SH-SY5Y (cell line): ENCODE measurements around the gene UVRAG.

ENCODE experiments used
- GATA2 ChIP-seq: IDR thresholded peaks from 2 replicates; pipeline ENCODE4 v1.6.1; 2011; ENCODE audit warnings: mild to moderate bottlenecking, low read depth, low read length
- GATA3 ChIP-seq: IDR thresholded peaks from 2 replicates; pipeline ENCODE4 v1.6.1; 2011; ENCODE audit warnings: low read depth, mild to moderate bottlenecking, low read length, moderate library complexity

Gene UVRAG

DNA sequence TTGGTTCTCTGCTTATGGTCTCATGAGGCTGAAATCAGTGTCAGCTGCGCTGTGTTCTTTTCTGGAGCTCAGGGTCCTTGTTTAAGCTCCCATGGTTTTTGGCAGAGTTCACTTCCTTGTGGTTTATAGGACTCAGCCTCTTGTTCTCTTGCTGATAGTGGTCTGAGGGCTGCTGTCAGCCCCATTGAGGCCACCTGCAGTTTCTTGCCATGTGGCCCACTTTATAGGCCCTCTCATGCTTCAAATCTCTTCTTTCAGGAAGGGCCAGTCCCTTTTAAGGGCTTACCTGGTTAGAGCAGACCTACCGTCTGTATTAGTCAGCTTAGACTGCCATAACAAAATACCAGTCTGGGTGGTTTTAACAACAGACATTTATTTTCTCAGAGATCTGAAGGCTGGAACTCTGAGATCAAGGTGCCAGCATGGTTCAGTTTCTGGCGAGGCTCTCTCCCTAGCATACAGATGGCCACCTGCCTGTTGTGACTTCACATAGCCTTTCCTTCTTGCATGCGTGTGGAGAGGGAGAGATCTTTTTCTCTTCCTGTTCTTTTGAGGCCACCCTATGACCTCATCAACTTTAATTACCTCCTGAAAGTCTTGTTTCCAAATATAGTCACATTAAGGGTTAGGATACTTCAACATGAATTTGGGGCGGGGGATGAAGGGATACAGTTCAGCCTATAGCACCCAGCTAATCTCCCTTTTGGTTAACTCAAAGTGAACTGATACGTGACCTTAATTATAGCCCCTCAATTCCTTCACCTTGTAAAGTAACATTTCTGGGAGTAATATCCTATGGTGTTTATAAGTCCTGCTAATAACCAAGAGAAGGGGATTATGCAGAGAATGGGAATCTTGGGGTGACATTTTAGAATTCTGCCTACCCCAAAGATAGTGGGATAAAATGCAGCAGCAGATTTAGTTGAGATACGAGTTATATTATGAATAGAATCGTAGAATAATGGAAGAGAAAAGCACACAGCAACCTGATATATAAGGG, 131.8 kb downstream of the UVRAG start:
- TF ChIP-seq GATA3 (no peak), GATA2 (no peak)

DNA sequence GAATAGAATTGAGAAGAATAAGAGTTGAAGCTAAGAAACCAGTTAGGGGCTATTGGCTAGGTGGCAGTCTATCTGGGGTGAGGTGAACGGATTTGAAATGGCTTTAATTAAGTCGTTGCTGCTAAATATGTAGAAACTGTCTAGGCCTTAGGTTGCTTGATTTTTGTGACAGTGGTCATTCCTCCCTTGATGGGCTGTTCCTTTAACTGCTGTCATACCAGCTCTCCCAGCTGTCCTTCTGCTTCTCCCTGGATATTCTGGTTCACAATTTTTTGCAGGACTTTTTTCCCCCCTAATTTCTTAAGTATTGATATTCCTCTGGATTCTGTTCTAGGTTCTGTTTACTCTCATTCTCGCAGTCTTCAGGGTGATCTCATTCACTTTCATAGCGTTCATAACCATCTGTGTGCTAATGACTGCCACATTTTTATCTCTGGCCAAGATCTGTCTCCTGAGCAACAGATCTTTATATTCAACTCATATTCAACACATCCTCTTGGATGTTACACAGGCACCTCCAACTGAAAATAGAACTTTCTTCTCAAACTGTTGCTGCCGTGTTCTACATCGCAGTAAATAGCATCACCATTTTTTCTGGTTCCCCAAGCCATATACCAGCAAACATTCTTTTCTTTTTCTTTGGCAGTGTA, 134.1 kb downstream of the UVRAG start:
- peak; percentile 85 for TF ChIP-seq GATA3
- peak; percentile 83 for TF ChIP-seq GATA2

- no peak for TF ChIP-seq GATA2
- no peak for TF ChIP-seq GATA3
These were observed 135.1 kb downstream of the UVRAG start for GRCh38 chr11:75950141-75950540.

DNA sequence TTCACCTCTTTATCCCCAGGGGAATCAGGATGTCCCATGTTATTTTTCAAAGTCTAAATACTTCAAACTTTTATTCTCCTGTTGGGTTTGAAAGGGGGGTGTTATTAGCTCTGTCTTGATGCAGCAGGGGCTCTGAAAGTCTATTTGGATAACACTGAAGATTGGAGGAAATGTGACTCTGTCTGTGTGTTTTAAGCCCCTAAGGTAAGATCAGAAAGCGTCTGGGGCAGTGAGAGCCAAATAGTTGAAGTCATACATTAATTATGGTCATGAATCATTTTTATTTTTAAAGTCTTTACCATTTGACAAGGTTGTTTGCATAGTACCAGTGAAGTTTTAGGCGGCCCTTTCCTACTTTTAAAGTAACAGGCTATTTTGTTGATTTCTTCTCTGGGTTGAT, 139.0 kb downstream of the UVRAG start:
- TF ChIP-seq GATA3 (no peak), GATA2 (no peak)

DNA sequence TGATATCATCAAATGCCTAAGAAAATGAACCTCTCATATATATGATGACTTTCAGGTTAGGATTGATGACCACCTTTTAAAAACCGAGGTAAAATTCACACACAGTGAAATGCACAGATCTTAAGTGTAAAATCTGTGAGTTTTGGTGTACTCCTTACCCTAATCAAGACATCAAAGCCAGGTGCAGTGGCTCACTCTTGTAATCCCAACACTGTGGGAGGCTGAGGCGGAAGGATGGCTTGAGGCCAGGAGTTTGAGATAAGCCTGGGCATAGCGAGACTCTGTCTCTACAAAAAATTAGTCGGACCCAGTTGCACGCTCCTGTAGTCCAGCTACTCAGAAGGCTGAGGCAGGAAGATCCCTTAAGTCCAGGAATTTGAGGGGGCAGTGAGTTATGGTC, 140.4 kb downstream of the UVRAG start:
- TF ChIP-seq GATA2 (no peak), GATA3 (no peak)

GRCh38 chr11:75959540-75959939, 144.5 kb downstream of the UVRAG start:
- no peak for TF ChIP-seq GATA2
- TF ChIP-seq GATA3: no peak

DNA sequence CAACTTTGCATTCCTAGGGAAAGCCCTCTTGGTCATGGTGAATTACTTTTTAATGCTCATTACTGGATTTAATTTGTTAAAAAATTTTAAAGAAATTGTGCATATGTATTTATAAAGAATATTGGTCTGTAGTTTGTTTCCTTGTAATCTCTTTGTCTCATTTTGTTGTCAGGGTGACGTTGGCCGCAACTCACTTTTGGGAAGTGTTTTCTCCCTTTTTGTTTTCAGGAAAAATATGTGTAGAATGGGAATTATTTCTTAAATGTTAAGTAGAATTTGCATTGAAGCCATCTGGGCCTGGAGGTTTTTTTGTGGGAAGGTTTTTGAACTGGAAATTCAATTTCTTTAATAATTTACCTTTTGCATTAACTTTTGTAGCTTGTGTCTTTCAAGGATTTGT, 149.1 kb downstream of the UVRAG start:
- TF ChIP-seq GATA2 (no peak), GATA3 (no peak)

DNA sequence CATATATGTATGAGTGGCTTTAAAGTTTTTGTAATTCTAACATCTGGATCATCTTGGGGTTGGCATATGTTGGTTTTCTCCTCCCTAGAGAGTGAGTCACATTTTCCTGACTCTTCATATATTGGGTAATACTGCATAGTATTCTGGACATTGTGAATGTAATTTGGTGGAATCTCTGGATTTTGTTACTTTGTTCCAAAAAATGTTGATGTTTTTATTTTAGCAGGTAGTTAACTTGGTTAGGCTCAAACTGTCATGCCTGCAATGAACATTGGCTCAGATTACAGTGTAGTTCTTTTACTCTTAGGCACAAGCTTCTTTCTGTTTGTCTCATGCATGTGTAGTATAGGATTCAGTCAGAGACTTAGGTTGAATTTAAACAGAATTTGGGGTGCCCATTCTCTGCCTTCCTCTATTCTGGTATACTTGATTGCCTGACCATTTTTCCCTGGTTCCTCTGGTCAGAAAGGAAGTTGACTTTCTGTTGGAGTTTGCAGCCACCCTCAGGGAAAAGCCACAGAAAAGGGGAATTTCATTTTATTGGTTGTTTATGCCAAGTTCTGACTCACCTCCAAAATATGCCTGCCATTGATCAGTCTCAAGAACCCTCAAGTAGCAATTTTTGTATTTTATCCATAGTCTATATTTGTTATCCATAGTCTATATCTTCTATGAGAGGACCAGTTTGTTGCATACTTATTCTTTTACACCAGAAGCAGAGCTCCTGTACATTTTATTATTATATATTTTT, 151.7 kb downstream of the UVRAG start:
- TF ChIP-seq GATA2 (no peak), GATA3 (no peak)

- TF ChIP-seq GATA2 (no peak), GATA3 (no peak)
These were observed 153.1 kb downstream of the UVRAG start for GRCh38 chr11:75968021-75968625.

DNA sequence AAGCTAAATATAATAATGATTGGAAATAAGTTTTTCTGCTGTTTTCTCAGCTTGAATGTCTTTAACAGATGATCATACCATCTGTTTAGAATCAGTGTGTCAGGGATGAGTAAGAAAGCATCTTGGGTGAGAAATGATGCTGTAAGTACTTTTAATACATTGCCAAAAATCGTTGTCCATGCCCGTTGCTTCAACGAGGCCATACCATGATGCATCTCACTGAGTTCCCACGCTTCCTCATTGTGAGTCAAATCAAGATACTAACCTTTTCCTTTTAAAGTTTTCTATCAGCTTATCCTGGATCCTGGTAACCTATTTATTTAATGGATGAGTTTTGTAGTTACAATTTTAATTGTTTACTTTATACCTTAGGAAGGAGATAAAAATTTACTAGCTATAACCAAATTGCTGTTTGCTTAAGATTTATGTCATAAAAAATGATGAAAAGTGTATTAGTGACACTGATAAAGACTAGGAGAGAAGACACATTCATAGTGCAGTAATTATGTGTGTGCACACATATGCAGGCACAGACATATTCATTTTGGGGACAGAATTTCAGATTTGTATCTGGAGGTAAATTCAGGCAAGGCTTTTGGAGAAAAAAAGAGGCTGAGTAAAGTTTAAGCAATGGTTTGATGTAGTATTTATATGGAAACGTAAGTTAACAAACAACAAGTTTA, 154.8 kb downstream of the UVRAG start:
- TF ChIP-seq GATA2 (no peak), GATA3 (no peak)

- no peak for TF ChIP-seq GATA3
- TF ChIP-seq GATA2: no peak
These were observed 165.0 kb downstream of the UVRAG start for GRCh38 chr11:75980031-75980430.

GRCh38 chr11:75981546-75981945, 166.5 kb downstream of the UVRAG start:
- no peak for TF ChIP-seq GATA3
- no peak for TF ChIP-seq GATA2

DNA sequence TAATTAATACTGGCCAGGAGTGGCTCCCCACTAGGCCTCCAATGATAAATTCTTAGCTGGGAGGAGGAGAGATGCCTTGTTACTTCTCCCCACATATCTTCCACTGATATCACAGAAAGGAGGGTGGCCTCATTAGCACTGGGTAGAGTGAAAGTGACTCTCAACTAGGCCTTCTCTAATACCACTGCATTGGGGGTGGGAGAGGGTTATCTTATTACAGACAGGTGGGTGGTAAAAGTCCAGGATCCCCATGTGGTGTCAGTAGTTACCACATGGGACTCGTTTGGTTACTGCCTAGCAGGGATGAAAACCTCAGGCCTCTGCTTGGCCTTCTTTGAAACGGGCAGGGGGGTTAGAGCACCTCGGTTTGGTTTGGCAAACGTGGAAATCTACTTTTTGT, 167.3 kb downstream of the UVRAG start:
- no peak for TF ChIP-seq GATA3
- no peak for TF ChIP-seq GATA2

GRCh38 chr11:75986966-75987365, 172.0 kb downstream of the UVRAG start:
- TF ChIP-seq GATA2 (no peak), GATA3 (no peak)
